ENCODE measurements around the gene C9orf43. TPM values are rescaled to one million over a fixed set of nuclear protein-coding genes. Genes with fewer than 3 reads are reported as not detected.

The C9orf43 gene
- total and polyA plus RNA-seq, 2 experiments from 2014 or later: 0.63 to 1.1 TPM

GRCh38 chr9:113387560-113388230, 22.9 kb upstream of the C9orf43 start:
- H3K36me3 Mint-ChIP-seq (ENCODE audit: low read depth): peaks cover 8% of the 10 kb centered on the region; the same call in 1 of the 3 replicates
- Histone ChIP-seq H3K4me1 (ENCODE audit: insufficient read depth) (no peaks in the 10 kb centered on the region), H4K20me1 (replicated peaks; ENCODE audit: insufficient read depth) (peaks cover 2% of the 10 kb centered on the region; the same call in 1 of the 2 replicates), H2AFZ (no peak overlapping the region), H3K79me2 (replicated peaks; ENCODE audit: insufficient read depth) (no peaks in the 10 kb centered on the region), H3K4me3 (no peak overlapping the region), H3K27me3 (ENCODE audit: insufficient read depth) (no peaks in the 10 kb centered on the region), H3F3A (replicated peaks; ENCODE audit: low read depth) (no peaks in the 10 kb centered on the region), H3K4me2 (no peak overlapping the region), H3K27ac (ENCODE audit: low read depth) (no peak overlapping the region), H3K9me2 (ENCODE audit: insufficient read depth) (no peaks in the 10 kb centered on the region), H3K36me3 (ENCODE audit: insufficient read depth) (no peaks in the 10 kb centered on the region)
- no peak overlapping the region for H3K27ac Mint-ChIP-seq
- H3K4me3 Mint-ChIP-seq: no peak overlapping the region
- no peaks in the 10 kb centered on the region for H3K4me1 Mint-ChIP-seq
- DNase-seq (ENCODE audit: low spot score) (no peak), ATAC-seq (no peak)
- H3K27me3 Mint-ChIP-seq (ENCODE audit: insufficient read depth, low read depth, poor library complexity): peaks cover 5% of the 10 kb centered on the region
- no peak for TF ChIP-seq CTCF (conservative IDR thresholded peaks at IDR 0.05; ENCODE audit: low read depth in 2 of 2)
- no peaks in the 10 kb centered on the region for H3K9me3 Mint-ChIP-seq

GRCh38 chr9:113388833-113389232, 21.7 kb upstream of the C9orf43 start:
- H2AFZ ChIP-seq: no peak overlapping the region
- peaks cover 2% of the 10 kb centered on the region; the same call in 1 of the 2 replicates for H4K20me1 ChIP-seq (replicated peaks; ENCODE audit: insufficient read depth)
- no peak overlapping the region for H3K4me3 Mint-ChIP-seq
- peaks cover 11% of the 10 kb centered on the region; the same call in 2 of the 3 replicates for H3K36me3 Mint-ChIP-seq (ENCODE audit: low read depth)
- no peaks in the 10 kb centered on the region for H3K27me3 ChIP-seq (ENCODE audit: insufficient read depth)
- H3F3A ChIP-seq (replicated peaks; ENCODE audit: low read depth): no peaks in the 10 kb centered on the region
- no peaks in the 10 kb centered on the region for H3K36me3 ChIP-seq (ENCODE audit: insufficient read depth)
- peaks cover 5% of the 10 kb centered on the region for H3K27me3 Mint-ChIP-seq (ENCODE audit: insufficient read depth, low read depth, poor library complexity)
- ATAC-seq (no peak), DNase-seq (ENCODE audit: low spot score) (no peak)
- no peak overlapping the region for H3K4me3 ChIP-seq
- H3K9me3 Mint-ChIP-seq: no peaks in the 10 kb centered on the region
- H3K4me2 ChIP-seq: no peak overlapping the region
- H3K4me1 Mint-ChIP-seq: no peaks in the 10 kb centered on the region
- H3K79me2 ChIP-seq (replicated peaks; ENCODE audit: insufficient read depth): no peaks in the 10 kb centered on the region
- H3K9me2 ChIP-seq (ENCODE audit: insufficient read depth): no peaks in the 10 kb centered on the region
- H3K27ac ChIP-seq (ENCODE audit: low read depth): no peak overlapping the region
- H3K27ac Mint-ChIP-seq: no peak overlapping the region
- no peaks in the 10 kb centered on the region for H3K4me1 ChIP-seq (ENCODE audit: insufficient read depth)
- TF ChIP-seq CREB1 (CRISPR knock-in tag; IDR thresholded peaks at IDR 0.05; ENCODE audit: low read depth) (no peak), ZNF331 (CRISPR knock-in tag; IDR thresholded peaks at IDR 0.05; ENCODE audit: low read depth) (no peak), NANOG (IDR thresholded peaks at IDR 0.05; ENCODE audit: borderline replicate concordance) (no peak), CTCF (conservative IDR thresholded peaks at IDR 0.05; ENCODE audit: low read depth in 2 of 2) (no peak), ZNF462 (CRISPR knock-in tag; IDR thresholded peaks at IDR 0.05) (no peak), STAT1 (IDR thresholded peaks at IDR 0.05; ENCODE audit: unreplicated experiment) (no peak), JUNB (IDR thresholded peaks at IDR 0.05; ENCODE audit: unreplicated experiment) (no peak)
